K562 (cell line): Measurements from ENCODE around the gene YTHDF1. TPM values are rescaled to one million over a fixed set of nuclear protein-coding genes. Genes with fewer than 3 reads are reported as not detected.

Experiments
- ATAC-seq: fragments of 200-7000 bp; cut with Tn5 transposase; 3 replicates; pipeline ENCODE4 v1.9.1; 2020; ENCODE audit warnings: moderate library complexity
- BruUV-seq: library from RNA; stranded (reverse); fragments of 400-500 nt; replicated peaks from 2 replicates; lab custom pipeline; 2021; lab: Mats Ljungman, UMichigan
- CTCF ChIA-PET: fragments of 300-600 bp; formaldehyde crosslinking; extraction: SDS; loops from one replicate; lab custom pipeline; 2021; ENCODE audit warnings: low intra/inter-chr PET ratio; lab: Yijun Ruan, JAX
- POLR2A ChIA-PET: fragments of 300-600, 350-650 bp; sonication (Branson Sonifier 250); formaldehyde crosslinking; extraction: SDS; loops from one replicate; lab custom pipeline; 2021; ENCODE audit warnings: antibody characterized with exemption, inconsistent platforms; lab: Yijun Ruan, JAX
- DNase-seq, 4 experiments: peaks; one replicate each; pipeline versions ENCODE4 v3.0.0 to v3.0.0-alpha.2; 2011 to 2018; ENCODE audit warnings: low spot score in 3 of 4, mixed read lengths in 3 of 4; ENCODE audit errors: extremely low read depth in 1 of 4
- FAIRE-seq: peaks from 2 replicates; lab custom pipeline; 2011; peaks lifted over from hg19 to GRCh38; lab: Jason Lieb, UNC
- H2AFZ ChIP-seq: 2 replicates; pipeline ENCODE4 v1.6.0; 2011; ENCODE audit warnings: low read depth, low read length, control low read depth, inconsistent platforms
- H3K27ac ChIP-seq: fragments of 200-600 bp; 3 replicates; pipeline ENCODE4 v1.8.0; 2011; ENCODE audit warnings: low read depth, mild to moderate bottlenecking, control low read depth, inconsistent platforms, low read length, moderate library complexity, mixed read lengths; ENCODE audit errors: extremely low read depth
- H3K27me3 ChIP-seq, 2 experiments: fragments of 300-600 bp in 1 of 2; 2 replicates in 1 of 2; 3 replicates in 1 of 2; pipeline versions ENCODE4 v1.6.0 to v1.8.0; 2011; ENCODE audit warnings: inconsistent platforms in 2 of 2, low read length in 2 of 2, mild to moderate bottlenecking in 1 of 2, mixed read lengths in 1 of 2, moderate library complexity in 1 of 2; ENCODE audit not compliant: control insufficient read depth in 2 of 2, insufficient read depth in 2 of 2
- H3K36me3 ChIP-seq: fragments of 300-600 bp; 3 replicates; pipeline ENCODE4 v1.8.0; 2011; ENCODE audit warnings: mild to moderate bottlenecking, low read length, inconsistent platforms; ENCODE audit not compliant: control insufficient read depth, insufficient read depth
- H3K4me1 ChIP-seq, 2 experiments: fragments of 200-600 bp in 1 of 2; replicated peaks in 1 of 2; 2 replicates in 1 of 2; 3 replicates in 1 of 2; pipeline versions ENCODE4 v1.5.1 to v1.8.0; 2011; ENCODE audit warnings: inconsistent platforms in 2 of 2, low read length in 2 of 2, mild to moderate bottlenecking in 1 of 2, mixed read lengths in 1 of 2, moderate library complexity in 1 of 2; ENCODE audit not compliant: control insufficient read depth in 2 of 2, insufficient read depth in 2 of 2
- H3K4me2 ChIP-seq: 2 replicates; pipeline ENCODE4 v1.6.1; 2011; ENCODE audit warnings: low read length, control low read depth, inconsistent platforms, mixed read lengths; ENCODE audit not compliant: insufficient read depth
- H3K4me3 ChIP-seq: fragments of 200-600 bp; sonication (generic), shearing (Covaris generic); 2 replicates; pipeline ENCODE4 v1.5.1; 2016; ENCODE audit warnings: control low read depth, inconsistent platforms
- H3K79me2 ChIP-seq: fragments of 200-600 bp; 3 replicates; pipeline ENCODE4 v1.8.0; 2011; ENCODE audit warnings: low read length, inconsistent platforms; ENCODE audit not compliant: control insufficient read depth, insufficient read depth
- H3K9ac ChIP-seq, 2 experiments: 2 replicates each; pipeline versions ENCODE4 v1.6.0 to v1.6.1; 2011; ENCODE audit warnings: low read depth in 2 of 2, low read length in 2 of 2, control low read depth in 1 of 2, inconsistent platforms in 1 of 2, mild to moderate bottlenecking in 1 of 2, mixed read lengths in 1 of 2; ENCODE audit not compliant: insufficient read depth in 1 of 2
- H3K9me1 ChIP-seq: one replicate; pipeline ENCODE4 v1.6.0; 2011; ENCODE audit warnings: inconsistent platforms, mild to moderate bottlenecking, low read length, moderate library complexity; ENCODE audit not compliant: control insufficient read depth, insufficient read depth
- H3K9me3 ChIP-seq: replicated peaks from 2 replicates; pipeline ENCODE4 v1.5.1; 2011; ENCODE audit warnings: low read depth, low read length, inconsistent platforms; ENCODE audit not compliant: control insufficient read depth, insufficient read depth
- H4K20me1 ChIP-seq: replicated peaks from 2 replicates; pipeline ENCODE4 v1.6.1; 2011; ENCODE audit warnings: low read length, inconsistent platforms, mixed read lengths; ENCODE audit not compliant: control insufficient read depth, insufficient read depth
- CAMTA2 ChIP-seq: fragments of 250-450 bp; sonication (Bioruptor Pico); conservative IDR thresholded peaks from 2 replicates; pipeline ENCODE4 v1.5.1; 2022
- DNMT1 ChIP-seq: fragments of 450-650 bp; IDR thresholded peaks from 2 replicates; pipeline ENCODE4 v1.6.1; 2016; ENCODE audit warnings: antibody characterized with exemption, mild to moderate bottlenecking
- KLF16 ChIP-seq: IDR thresholded peaks from 2 replicates; pipeline ENCODE4 v1.6.1; 2016; ENCODE audit warnings: antibody characterized with exemption
- MCM5 ChIP-seq: fragments of 450-650 bp; IDR thresholded peaks from 2 replicates; pipeline ENCODE4 v1.6.1; 2016; ENCODE audit warnings: low read depth
- MED1 ChIP-seq: sonication (generic); formaldehyde crosslinking; IDR thresholded peaks from 2 replicates; pipeline ENCODE4 v1.8.1; 2023; ENCODE audit warnings: missing genetic modification reagents, borderline replicate concordance
- NCOA4 ChIP-seq: fragments of 450-650 bp; IDR thresholded peaks from 2 replicates; pipeline ENCODE4 v1.6.1; 2018; ENCODE audit warnings: mild to moderate bottlenecking; ENCODE audit not compliant: partially characterized antibody
- PTBP1 ChIP-seq: fragments of 200-400 bp; formaldehyde crosslinking; IDR thresholded peaks from 2 replicates; pipeline ENCODE4 v1.6.1; 2017; ENCODE audit warnings: low read depth, low read length
- SIX5 ChIP-seq, 2 experiments: IDR thresholded peaks; 2 replicates each; pipeline ENCODE4 v1.6.1; 2011; ENCODE audit warnings: low read length in 2 of 2, borderline replicate concordance in 1 of 2, low read depth in 1 of 2, mild to moderate bottlenecking in 1 of 2, moderate library complexity in 1 of 2; ENCODE audit not compliant: insufficient read depth in 1 of 2
- SRSF1 ChIP-seq: fragments of 200-400 bp; formaldehyde crosslinking; IDR thresholded peaks from 2 replicates; pipeline ENCODE4 v1.6.1; 2017; ENCODE audit warnings: mild to moderate bottlenecking, low read depth, low read length, moderate library complexity
- ZFPM2 ChIP-seq: fragments of 250-450 bp; sonication (Bioruptor Pico); IDR thresholded peaks from 2 replicates; pipeline ENCODE4 v1.5.1; 2022; ENCODE audit warnings: mild to moderate bottlenecking
- ZNF444 ChIP-seq: fragments of 250-450 bp; sonication (Bioruptor Pico); IDR thresholded peaks from 2 replicates; pipeline ENCODE4 v1.4.0; 2020; ENCODE audit warnings: mild to moderate bottlenecking, moderate library complexity
- ZNF507 ChIP-seq: conservative IDR thresholded peaks from 2 replicates; pipeline ENCODE4 v1.6.1; 2017; ENCODE audit warnings: missing genetic modification characterization, missing compliant biosample characterization
- ZNF561 ChIP-seq: fragments of 450-650 bp; formaldehyde crosslinking; conservative IDR thresholded peaks from 2 replicates; pipeline ENCODE4 v1.4.0; 2020; ENCODE audit warnings: mild to moderate bottlenecking, moderate library complexity
- WGBS: fragments of 100-300 bp; shearing (Covaris generic); methylation state at CpG from one replicate; pipeline ENCODE4 v1.1.6; 2016; ENCODE audit warnings: low coverage, mixed read lengths; ENCODE audit not compliant: insufficient coverage; ENCODE audit errors: missing lambda C conversion rate; 5-methylcytosine and 5-hydroxymethylcytosine counted together
- in situ Hi-C: fragments of 300-500 bp; cut with MboI; formaldehyde crosslinking; loops from 4 replicates; pipeline ENCODE4 v1.15.0; 2018; ENCODE audit warnings: inconsistent platforms, mixed read lengths
- intact Hi-C: fragments of 100-400 bp; cut with micrococcal nuclease; formaldehyde crosslinking; loops from 2 replicates; pipeline ENCODE4 v1.14.2; 2022
- polyA plus RNA-seq, 8 experiments: library from polyadenylated mRNA; depleted of rRNA in 4 of 8; stranded (reverse) in 5 of 8; unstranded in 3 of 8; fragments of >200 nt; fragmentation: Nextera tagmentation in 2 of 8; fragmentation: Illumina TruSeq in 1 of 8; extraction: Ambion mirVana in 2 of 8; extraction: Trizol in 1 of 8; gene quantifications; 2 replicates each; pipeline versions ENCODE4 v1.2.1 to v1.2.3, GENCODE V29; 2011 to 2014; ENCODE audit warnings: inconsistent platforms in 1 of 8, missing spikeins in 1 of 8
- total RNA-seq, 7 experiments: library from RNA; depleted of rRNA in 6 of 7; stranded (reverse); fragments of >200 nt in 6 of 7; fragmentation: Illumina TruSeq in 2 of 7; extraction: Trizol in 2 of 7; gene quantifications; 2 replicates each; pipeline versions ENCODE4 v1.2.1 to v1.2.3, GENCODE V29; 2011 to 2021; ENCODE audit warnings: low replicate concordance in 1 of 7
- TF ChIP-seq, protein P1 (sequence below), 2 experiments: IDR thresholded peaks; 2 replicates each; pipeline ENCODE4 v1.6.1; 2012; ENCODE audit warnings: improper control_type of control experiment in 2 of 2, low read depth in 2 of 2, low read length in 2 of 2, borderline replicate concordance in 1 of 2

The YTHDF1 gene
- total and polyA plus RNA-seq, 9 of the 15 experiments (the other 6 are each of a cell fraction or from before 2014, with no cell fraction given), result 10.1 to 42.4 (median 27.8) TPM

DNA sequence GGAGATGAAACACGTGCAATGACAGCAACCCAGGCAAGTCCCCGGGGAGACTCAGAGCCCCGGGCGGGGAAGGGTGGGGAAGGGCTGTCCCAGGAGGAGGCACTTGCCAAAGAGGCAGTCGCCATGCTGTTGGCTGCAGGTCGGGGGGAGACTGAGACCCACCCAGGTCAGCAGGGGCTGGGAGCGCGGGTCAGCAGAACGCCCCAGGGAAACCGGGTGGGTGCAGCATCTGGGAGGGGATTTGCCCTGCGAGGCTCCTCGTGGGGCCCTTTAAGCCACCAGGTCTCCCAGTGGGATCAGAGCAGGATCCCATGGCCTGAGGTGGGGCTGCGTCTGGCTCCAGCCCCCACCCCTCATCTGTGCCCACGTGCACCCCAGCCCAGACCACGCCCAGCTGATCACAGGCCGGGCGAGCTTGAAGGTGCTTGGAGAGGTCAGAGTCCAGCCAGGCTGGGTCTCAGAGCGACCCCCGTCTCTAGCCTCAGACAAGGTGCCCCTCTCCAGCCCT lies 65.5 kb downstream of the YTHDF1 start:
- whole genome bisulfite sequencing, result 2% methylated on average over 11 of the region's 19 CpGs
- no TSS peak for BruUV-seq
- Histone ChIP-seq H3K4me2 (no peak overlapping the region), H4K20me1 (peaks cover 5% of the 10 kb centered on the region; the same call in 1 of the 2 replicates), H3K9me3 (peaks cover 7% of the 10 kb centered on the region), H3K9ac (no peak overlapping the region), H3K27me3 (peaks cover 18 to 51% of the 10 kb centered on the region in 2 experiments; a peak in 3 of 5 replicates), H3K9me1 (no peaks in the 10 kb centered on the region), H3K4me3 (no peak overlapping the region), H3K36me3 (no peaks in the 10 kb centered on the region), H3K79me2 (no peaks in the 10 kb centered on the region), H3K27ac (no peak overlapping the region), H3K4me1 (peaks cover 0 to 10% of the 10 kb centered on the region in 2 experiments; a peak in 2 of 5 replicates), H2AFZ (no peak overlapping the region)
- DNase-seq (no peak), FAIRE-seq (no peak), ATAC-seq (no peak)
- in situ Hi-C loops, result no loop called here
- intact Hi-C loops, result no loop called here
- ChIA-PET POLR2A (no interaction called here), CTCF (no interaction called here)
- no peak for TF ChIP-seq ZFPM2 (CRISPR knock-in tag)

DNA sequence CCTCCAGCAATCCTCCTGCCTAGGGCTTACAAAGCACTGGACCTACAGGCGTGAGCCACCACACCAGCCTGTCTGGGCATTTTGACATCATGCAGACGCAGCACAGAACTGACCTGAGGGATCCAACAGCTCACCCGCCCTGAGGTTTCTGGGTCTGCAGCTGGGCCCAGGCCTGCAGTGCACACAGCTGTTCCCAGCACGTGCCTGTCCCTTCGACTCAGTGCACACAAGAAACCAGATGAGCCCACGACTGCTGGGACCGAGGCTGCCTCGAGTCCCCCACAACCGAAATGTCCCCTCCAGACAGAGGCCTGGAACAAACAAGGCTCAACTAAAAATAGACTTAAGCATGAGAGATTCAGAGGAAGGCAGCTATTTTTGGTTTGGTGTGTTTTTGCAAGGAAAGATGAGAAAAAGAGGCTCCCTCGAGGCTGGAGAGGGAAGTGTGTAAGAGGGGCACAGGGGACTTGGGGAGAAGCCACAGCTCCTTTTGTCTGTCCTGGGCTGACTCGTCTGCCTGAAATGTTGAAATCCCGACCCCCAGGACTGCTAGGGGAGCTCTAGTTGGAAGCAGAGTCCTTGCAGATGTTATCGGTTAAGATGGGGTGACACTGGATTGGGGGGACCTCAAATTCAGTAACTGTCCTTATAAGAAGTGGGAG lies 66.3 kb downstream of the YTHDF1 start:
- Histone ChIP-seq H3K4me1 (peaks cover 0 to 10% of the 10 kb centered on the region in 2 experiments; a peak in 2 of 5 replicates), H3K9ac (no peak overlapping the region), H3K27ac (no peak overlapping the region), H3K79me2 (no peaks in the 10 kb centered on the region), H3K9me3 (peaks cover 7% of the 10 kb centered on the region), H2AFZ (no peak overlapping the region), H3K27me3 (peaks cover 18 to 45% of the 10 kb centered on the region in 2 experiments; a peak in 3 of 5 replicates), H3K9me1 (no peaks in the 10 kb centered on the region), H3K4me3 (no peak overlapping the region), H4K20me1 (peaks cover 5% of the 10 kb centered on the region; the same call in 1 of the 2 replicates), H3K4me2 (no peak overlapping the region), H3K36me3 (no peaks in the 10 kb centered on the region)
- CTCF ChIA-PET, result no interaction called here
- POLR2A ChIA-PET, result interaction anchor here (0.6 to 1.3 kb wide), 5 partner anchors 8 to 33 kb away, joined by 3 to 5 read pairs (median 4); no protein-coding TSS in a partner anchor
- 0% methylated on average over 12 of the region's 13 CpGs for WGBS
- no peak for FAIRE-seq
- intact Hi-C loops, result no loop called here
- no peak for DNase-seq
- in situ Hi-C loops, result no loop called here
- ATAC-seq, result no peak
- no TSS peak for BruUV-seq
- TF ChIP-seq DNMT1 (no peak), NCOA4 (no peak), KLF16 (no peak), SIX5 (IDR thresholded peaks at IDR 0.05; ENCODE audit: borderline replicate concordance in 1 of 2, insufficient read depth in 1 of 2, low read depth in 1 of 2, low read length in 2 of 2) (no peak), ZNF444 (no peak), ZNF507 (no peak), CAMTA2 (CRISPR knock-in tag) (no peak), MCM5 (no peak), ZNF561 (CRISPR knock-in tag) (no peak), MED1 (CRISPR knock-in tag) (no peak), PTBP1 (no peak), SRSF1 (no peak)
- TF ChIP-seq, protein P1, sequence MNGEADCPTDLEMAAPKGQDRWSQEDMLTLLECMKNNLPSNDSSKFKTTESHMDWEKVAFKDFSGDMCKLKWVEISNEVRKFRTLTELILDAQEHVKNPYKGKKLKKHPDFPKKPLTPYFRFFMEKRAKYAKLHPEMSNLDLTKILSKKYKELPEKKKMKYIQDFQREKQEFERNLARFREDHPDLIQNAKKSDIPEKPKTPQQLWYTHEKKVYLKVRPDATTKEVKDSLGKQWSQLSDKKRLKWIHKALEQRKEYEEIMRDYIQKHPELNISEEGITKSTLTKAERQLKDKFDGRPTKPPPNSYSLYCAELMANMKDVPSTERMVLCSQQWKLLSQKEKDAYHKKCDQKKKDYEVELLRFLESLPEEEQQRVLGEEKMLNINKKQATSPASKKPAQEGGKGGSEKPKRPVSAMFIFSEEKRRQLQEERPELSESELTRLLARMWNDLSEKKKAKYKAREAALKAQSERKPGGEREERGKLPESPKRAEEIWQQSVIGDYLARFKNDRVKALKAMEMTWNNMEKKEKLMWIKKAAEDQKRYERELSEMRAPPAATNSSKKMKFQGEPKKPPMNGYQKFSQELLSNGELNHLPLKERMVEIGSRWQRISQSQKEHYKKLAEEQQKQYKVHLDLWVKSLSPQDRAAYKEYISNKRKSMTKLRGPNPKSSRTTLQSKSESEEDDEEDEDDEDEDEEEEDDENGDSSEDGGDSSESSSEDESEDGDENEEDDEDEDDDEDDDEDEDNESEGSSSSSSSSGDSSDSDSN (IDR thresholded peaks at IDR 0.05; ENCODE audit: borderline replicate concordance in 1 of 2, low read depth in 2 of 2, low read length in 2 of 2), result no peak
